ENCODE data around the gene RTL10.

The RTL10 gene

GRCh38 chr22:19853058-19853878 is 1.4 kb downstream of the RTL10 start:
- in situ Hi-C loops (cut with HindIII; ENCODE audit: low sequenced_read_pairs) = no loop called here

GRCh38 chr22:19852177-19852781 is 2.4 kb downstream of the RTL10 start:
- DNase-seq (ENCODE audit: low read depth) = no peak
- in situ Hi-C loops (cut with HindIII; ENCODE audit: low sequenced_read_pairs) = no loop called here
- TF ChIP-seq, protein P1, sequence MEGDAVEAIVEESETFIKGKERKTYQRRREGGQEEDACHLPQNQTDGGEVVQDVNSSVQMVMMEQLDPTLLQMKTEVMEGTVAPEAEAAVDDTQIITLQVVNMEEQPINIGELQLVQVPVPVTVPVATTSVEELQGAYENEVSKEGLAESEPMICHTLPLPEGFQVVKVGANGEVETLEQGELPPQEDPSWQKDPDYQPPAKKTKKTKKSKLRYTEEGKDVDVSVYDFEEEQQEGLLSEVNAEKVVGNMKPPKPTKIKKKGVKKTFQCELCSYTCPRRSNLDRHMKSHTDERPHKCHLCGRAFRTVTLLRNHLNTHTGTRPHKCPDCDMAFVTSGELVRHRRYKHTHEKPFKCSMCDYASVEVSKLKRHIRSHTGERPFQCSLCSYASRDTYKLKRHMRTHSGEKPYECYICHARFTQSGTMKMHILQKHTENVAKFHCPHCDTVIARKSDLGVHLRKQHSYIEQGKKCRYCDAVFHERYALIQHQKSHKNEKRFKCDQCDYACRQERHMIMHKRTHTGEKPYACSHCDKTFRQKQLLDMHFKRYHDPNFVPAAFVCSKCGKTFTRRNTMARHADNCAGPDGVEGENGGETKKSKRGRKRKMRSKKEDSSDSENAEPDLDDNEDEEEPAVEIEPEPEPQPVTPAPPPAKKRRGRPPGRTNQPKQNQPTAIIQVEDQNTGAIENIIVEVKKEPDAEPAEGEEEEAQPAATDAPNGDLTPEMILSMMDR (IDR thresholded peaks at IDR 0.05; ENCODE audit: low read depth, low read length, missing control alignments) = no peak
- H3K4me3 ChIP-seq (ENCODE audit: low read depth, low read length) = no peak overlapping the region

More at GRCh38 chr22:19853058-19853878, 1.4 kb downstream of the RTL10 start:
- TF ChIP-seq, protein P1 (IDR thresholded peaks at IDR 0.05; ENCODE audit: low read depth, low read length, missing control alignments) = no peak
- no peak for DNase-seq (ENCODE audit: low read depth)
- H3K4me3 ChIP-seq (ENCODE audit: low read depth, low read length) = peak overlapping the region; percentile 91

DNA sequence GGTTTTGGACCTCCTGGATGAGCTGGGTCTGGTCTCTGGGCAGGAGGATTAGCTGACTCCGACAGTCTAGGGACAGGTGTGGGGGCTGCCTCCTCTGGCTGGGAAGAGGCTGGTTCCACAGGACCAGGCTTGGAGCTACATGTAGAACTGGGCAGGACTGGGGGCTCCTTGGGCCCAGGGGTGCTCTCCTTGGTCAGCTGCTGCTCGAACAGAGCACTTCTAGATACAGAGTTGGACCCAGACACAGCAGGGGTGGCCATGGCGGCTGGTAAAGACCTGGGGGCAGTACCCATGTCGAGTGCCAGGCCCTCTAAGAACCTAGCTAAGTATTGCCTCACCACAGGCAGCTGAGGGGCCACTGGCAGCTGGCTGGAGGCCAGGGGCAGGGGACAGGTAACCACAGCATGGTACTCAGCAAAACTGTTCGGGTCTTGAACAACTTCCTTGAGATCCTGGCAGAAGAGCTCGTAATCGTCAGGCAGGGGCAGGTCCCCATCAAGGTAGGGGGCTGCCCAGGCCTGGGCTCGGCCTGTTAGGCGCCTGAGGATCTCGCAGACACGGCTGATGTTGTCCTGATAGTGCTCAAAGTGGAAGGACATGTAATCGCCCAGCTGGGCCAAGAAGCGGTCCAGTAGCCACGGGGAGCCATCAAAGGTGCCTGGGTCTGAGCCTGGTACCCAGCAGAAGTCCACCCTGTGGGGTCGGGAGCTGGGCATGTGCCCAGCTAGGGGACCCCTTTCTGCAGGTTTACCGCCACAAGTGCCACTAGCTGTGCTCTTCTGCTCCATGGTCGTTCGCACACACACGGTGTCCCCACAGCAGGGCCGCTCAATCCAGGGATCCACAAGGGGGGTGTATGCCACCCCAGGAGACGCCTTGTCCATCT is 3.1 kb downstream of the RTL10 start:
- in situ Hi-C loops (cut with HindIII; ENCODE audit: low sequenced_read_pairs) = no loop called here
- TF ChIP-seq, protein P1 (IDR thresholded peaks at IDR 0.05; ENCODE audit: low read depth, low read length, missing control alignments) = no peak
- no peak overlapping the region for H3K4me3 ChIP-seq (ENCODE audit: low read depth, low read length)
- no peak for DNase-seq (ENCODE audit: low read depth)

DNA sequence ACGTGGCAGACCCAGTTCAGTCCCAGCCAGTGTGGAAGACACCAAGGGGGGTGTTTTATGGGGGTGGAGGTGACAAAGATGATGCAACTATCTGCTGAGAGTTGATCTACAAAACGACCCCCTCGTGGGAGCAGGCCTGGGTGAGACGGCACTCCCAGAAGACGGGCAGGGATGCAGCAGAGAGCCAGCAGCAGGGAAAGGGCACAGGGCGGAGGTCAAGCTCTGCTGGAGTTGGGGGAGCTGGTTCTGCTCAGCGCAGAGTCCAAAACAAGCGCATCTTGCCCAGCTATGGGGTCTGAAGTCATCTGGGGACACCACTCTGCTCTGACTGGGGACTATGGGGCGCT is 3.9 kb downstream of the RTL10 start:
- DNase-seq (ENCODE audit: low read depth) = no peak
- H3K4me3 ChIP-seq (ENCODE audit: low read depth, low read length) = no peak overlapping the region
- in situ Hi-C loops (cut with HindIII; ENCODE audit: low sequenced_read_pairs) = no loop called here
- TF ChIP-seq, protein P1 (IDR thresholded peaks at IDR 0.05; ENCODE audit: low read depth, low read length, missing control alignments) = no peak

DNA sequence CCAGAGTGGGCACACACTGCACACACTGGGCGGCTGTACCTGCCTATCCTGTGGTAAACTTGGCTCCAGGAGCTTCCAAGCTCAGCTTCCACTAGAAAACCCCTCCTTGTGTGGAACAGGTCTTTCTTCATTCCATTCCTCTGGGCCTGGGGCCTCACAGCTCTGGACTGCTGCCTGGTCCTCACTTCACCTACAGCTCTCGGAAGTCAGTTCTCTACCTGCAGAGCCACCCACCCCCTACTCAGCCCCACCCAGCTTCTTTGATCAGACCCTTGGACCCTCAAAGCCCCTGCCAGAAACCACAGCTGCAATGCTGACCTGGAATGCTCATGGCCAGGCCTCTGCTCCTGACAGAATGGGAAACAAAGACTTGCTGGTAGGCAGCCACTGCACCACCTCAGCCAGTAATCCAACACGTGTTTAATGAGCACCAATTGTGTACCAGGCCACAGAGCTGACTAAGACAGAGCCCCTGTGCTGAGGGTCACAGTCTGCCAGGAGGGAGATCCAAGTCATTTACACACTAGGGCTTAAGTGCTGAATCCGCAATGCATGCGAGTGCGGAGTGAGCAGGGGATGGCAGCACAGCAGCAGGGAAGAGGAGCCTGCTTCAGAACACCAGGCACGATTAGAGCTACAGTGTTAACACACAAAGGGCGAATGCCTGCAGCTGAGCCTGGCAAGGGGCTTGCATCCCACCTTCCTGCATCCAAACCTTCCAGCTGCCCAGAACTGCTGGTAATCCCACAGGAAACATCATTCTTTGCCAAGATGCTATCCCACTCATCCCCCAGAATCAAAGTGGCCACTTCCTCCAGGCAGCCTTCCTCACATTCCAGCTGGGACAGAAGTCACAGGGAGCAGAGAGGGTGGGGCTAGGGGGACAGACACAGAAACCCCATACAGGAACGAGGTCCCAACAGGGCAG is 4.6 kb downstream of the RTL10 start:
- TF ChIP-seq, protein P1 (IDR thresholded peaks at IDR 0.05; ENCODE audit: low read depth, low read length, missing control alignments) = no peak
- in situ Hi-C loops (cut with HindIII; ENCODE audit: low sequenced_read_pairs) = no loop called here
- no peak overlapping the region for H3K4me3 ChIP-seq (ENCODE audit: low read depth, low read length)
- no peak for DNase-seq (ENCODE audit: low read depth)

All from astrocyte of the cerebellum (primary cell).